IPS-18a (cell line): Measurements from ENCODE around the gene GOLIM4.
"Not testable (repeated sequence)": the region's sequence is repeated elsewhere in the genome, so short reads cannot be mapped to it uniquely, and the experiment has no call there.

Experiments used
- H3K27ac ChIP-seq: one replicate; pipeline ENCODE4 v1.5.1; 2013; ENCODE audit warnings: low read length
- H3K27me3 ChIP-seq: one replicate; pipeline ENCODE4 v1.6.1; 2013; ENCODE audit warnings: mild to moderate bottlenecking, low read length; ENCODE audit not compliant: control insufficient read depth, insufficient read depth
- H3K36me3 ChIP-seq: one replicate; pipeline ENCODE4 v1.6.1; 2013; ENCODE audit warnings: low read depth, low read length; ENCODE audit not compliant: control insufficient read depth
- H3K4me1 ChIP-seq: one replicate; pipeline ENCODE4 v1.6.1; 2013; ENCODE audit warnings: low read depth, low read length; ENCODE audit not compliant: control insufficient read depth
- H3K4me3 ChIP-seq: one replicate; pipeline ENCODE4 v1.5.1; 2013; ENCODE audit warnings: low read length
- H3K9ac ChIP-seq: one replicate; pipeline ENCODE4 v1.6.1; 2013; ENCODE audit warnings: mild to moderate bottlenecking, low read length, moderate library complexity
- H3K9me3 ChIP-seq: one replicate; pipeline ENCODE4 v1.6.1; 2013; ENCODE audit warnings: low read depth, low read length; ENCODE audit not compliant: control insufficient read depth

The GOLIM4 gene

GRCh38 chr3:168034152-168034928 lies 61.4 kb downstream of the GOLIM4 start:
- H3K4me1 ChIP-seq: no peaks in the 10 kb centered on the region
- H3K36me3 ChIP-seq: peaks cover 16% of the 10 kb centered on the region
- H3K27me3 ChIP-seq: no peaks in the 10 kb centered on the region

GRCh38 chr3:168030577-168030976 lies 65.1 kb downstream of the GOLIM4 start:
- H3K36me3 ChIP-seq: peaks cover 30% of the 10 kb centered on the region
- no peak overlapping the region for H3K9ac ChIP-seq
- H3K4me1 ChIP-seq: no peaks in the 10 kb centered on the region
- no peaks in the 10 kb centered on the region for H3K9me3 ChIP-seq
- H3K27ac ChIP-seq: no peak overlapping the region
- no peaks in the 10 kb centered on the region for H3K27me3 ChIP-seq
- H3K4me3 ChIP-seq: no peak overlapping the region

More at GRCh38 chr3:168034152-168034928, 61.4 kb downstream of the GOLIM4 start:
- H3K27ac ChIP-seq: no peak overlapping the region
- H3K4me3 ChIP-seq: no peak overlapping the region
- no peaks in the 10 kb centered on the region for H3K9me3 ChIP-seq
- no peak overlapping the region for H3K9ac ChIP-seq

DNA sequence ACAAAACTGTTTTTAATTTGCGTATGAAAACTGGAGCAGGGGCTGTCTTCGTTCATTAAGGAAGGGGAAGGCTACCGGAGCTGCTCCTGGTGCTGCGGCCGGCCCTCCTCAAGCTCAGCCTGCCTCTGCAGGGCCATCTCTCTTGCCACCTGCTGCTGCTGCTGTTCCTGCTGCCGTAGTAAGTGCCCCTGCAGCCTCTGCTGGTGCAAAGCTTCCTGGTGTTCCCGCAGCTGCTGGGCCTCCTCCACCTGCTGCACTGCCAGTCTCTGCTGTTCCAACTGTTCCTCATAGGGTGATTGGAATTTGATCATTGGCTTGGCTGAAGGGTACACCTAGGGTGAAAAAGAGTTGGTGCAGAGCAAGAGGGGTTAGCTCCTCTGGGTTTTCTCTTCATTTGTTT lies 66.0 kb downstream of the GOLIM4 start:
- peaks cover 37% of the 10 kb centered on the region for H3K36me3 ChIP-seq
- H3K4me3 ChIP-seq: no peak overlapping the region
- no peaks in the 10 kb centered on the region for H3K9me3 ChIP-seq
- H3K4me1 ChIP-seq: no peaks in the 10 kb centered on the region
- H3K27ac ChIP-seq: no peak overlapping the region
- H3K27me3 ChIP-seq: no peaks in the 10 kb centered on the region
- no peak overlapping the region for H3K9ac ChIP-seq

- Histone ChIP-seq H3K4me1 (no peaks in the 10 kb centered on the region), H3K27me3 (no peaks in the 10 kb centered on the region), H3K4me3 (no peak overlapping the region), H3K9me3 (no peaks in the 10 kb centered on the region), H3K9ac (no peak overlapping the region), H3K27ac (no peak overlapping the region), H3K36me3 (peaks cover 50% of the 10 kb centered on the region)
These were observed 67.6 kb downstream of the GOLIM4 start for GRCh38 chr3:168028086-168028485.

DNA sequence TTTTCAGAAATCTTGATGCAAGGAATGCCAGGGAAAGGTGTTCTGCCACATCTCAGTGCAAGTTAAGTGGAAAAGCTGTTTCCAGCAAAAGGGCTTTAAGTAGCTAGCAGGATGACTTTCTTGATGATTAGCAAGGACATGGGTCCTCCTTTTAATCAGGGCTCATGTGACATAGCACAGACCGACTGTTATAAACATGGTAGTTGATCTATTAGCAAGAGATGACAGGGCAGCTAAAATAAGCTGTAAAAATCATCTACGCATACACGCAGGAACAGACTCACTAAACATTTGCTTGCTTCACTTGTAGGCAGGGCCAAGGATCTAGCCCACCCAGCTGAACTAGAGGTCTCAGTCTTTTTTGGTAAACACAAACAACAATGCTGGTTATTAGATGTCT lies 69.0 kb downstream of the GOLIM4 start:
- no peaks in the 10 kb centered on the region for H3K4me1 ChIP-seq
- no peak overlapping the region for H3K9ac ChIP-seq
- H3K9me3 ChIP-seq: no peaks in the 10 kb centered on the region
- H3K4me3 ChIP-seq: no peak overlapping the region
- peaks cover 53% of the 10 kb centered on the region for H3K36me3 ChIP-seq
- no peaks in the 10 kb centered on the region for H3K27me3 ChIP-seq
- H3K27ac ChIP-seq: no peak overlapping the region

DNA sequence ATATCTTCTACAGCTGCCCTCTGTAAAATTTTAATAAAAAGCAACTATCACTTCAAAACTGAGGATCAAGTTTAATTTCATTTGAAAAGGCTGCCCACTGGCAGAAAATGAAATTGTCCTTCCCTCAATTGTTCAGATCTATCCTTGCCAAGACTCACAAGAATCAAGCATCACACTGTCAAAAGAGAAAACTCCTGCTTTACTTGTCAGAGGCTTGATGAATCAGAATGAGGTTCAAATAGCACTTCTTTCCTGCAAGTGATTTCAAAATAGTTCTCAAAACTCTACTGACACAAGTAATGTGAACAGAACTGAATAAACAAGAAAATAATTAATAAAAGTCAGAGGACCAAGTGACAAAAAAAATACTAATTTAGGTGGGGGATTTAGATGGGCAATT lies 70.6 kb downstream of the GOLIM4 start:
- Histone ChIP-seq H3K4me1 (no peaks in the 10 kb centered on the region), H3K9me3 (no peaks in the 10 kb centered on the region), H3K27ac (no peak overlapping the region), H3K9ac (no peak overlapping the region), H3K36me3 (peaks cover 51% of the 10 kb centered on the region), H3K27me3 (no peaks in the 10 kb centered on the region), H3K4me3 (no peak overlapping the region)

DNA sequence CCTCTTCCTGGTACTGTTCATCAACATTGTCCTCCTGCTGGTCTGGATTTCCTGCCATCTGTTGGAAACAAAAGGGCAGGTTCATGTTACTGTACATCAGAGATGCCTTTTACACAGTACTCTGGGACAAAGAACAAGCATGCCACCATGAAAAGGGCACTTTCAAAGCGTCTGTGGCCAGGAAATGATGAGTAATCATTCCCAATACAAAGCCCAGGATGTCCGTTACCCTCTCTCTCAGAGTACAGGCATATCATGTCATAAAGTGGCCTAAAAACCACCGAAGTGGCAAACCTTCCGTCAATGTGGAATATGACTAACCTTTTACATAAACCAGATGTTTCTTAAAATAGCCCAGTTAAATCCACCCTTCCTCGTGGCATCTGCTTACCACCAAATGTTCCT lies 71.2 kb downstream of the GOLIM4 start:
- Histone ChIP-seq H3K4me3 (no peak overlapping the region), H3K9ac (no peak overlapping the region), H3K36me3 (peaks cover 51% of the 10 kb centered on the region), H3K27ac (no peak overlapping the region), H3K27me3 (no peaks in the 10 kb centered on the region), H3K4me1 (no peaks in the 10 kb centered on the region), H3K9me3 (no peaks in the 10 kb centered on the region)

DNA sequence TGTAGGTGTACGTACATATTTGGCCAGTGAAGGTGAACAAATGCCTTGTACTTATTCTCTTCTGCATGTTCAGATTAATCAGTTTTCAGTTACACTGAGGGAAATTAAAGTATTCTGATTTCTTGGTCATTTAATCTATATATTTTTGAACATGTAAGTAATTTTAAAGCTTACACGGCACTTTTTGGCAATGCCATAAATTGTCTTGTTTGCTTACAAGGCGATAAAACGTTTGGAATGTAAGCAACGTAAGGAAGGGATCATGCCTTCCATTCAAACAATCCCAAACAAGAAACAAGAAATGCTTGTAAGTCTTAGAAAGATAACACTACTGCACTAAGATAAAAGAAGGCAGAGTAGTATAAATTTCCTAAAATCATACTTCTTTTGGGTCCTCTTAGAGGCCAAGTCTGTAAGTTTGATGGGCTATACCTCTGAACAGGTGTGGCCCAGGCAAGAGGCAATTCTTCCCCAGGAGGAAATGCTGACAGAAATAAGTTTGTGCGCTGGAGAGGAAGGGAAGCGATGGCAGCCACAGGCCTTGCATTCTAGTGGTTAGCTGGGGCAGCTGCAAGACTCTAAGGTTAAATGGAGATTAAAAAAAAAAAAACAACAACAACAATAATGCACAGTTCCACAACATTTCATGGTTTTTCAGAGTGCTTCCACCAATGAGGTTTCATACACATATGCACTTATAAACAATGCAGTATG lies 73.8 kb downstream of the GOLIM4 start:
- no peak overlapping the region for H3K27ac ChIP-seq
- no peaks in the 10 kb centered on the region for H3K4me1 ChIP-seq
- no peaks in the 10 kb centered on the region for H3K27me3 ChIP-seq
- H3K4me3 ChIP-seq: no peak overlapping the region
- no peaks in the 10 kb centered on the region for H3K9me3 ChIP-seq
- no peak overlapping the region for H3K9ac ChIP-seq
- peaks cover 35% of the 10 kb centered on the region for H3K36me3 ChIP-seq

DNA sequence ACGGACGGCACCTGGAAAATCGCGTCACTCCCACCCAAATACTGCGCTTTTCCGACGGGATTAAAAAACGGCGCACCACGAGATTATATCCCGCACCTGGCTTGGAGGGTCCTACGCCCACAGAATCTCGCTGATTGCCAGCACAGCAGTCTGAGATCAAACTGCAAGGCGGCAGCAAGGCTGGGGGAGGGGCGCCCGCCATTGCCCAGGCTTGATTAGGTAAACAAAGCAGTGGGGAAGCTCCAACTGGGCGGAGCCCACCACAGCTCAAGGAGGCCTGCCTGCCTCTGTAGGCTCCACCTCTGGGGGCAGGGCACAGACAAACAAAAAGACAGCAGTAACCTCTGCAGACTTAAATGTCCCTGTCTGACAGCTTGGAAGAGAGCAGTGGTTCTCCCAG lies 84.4 kb downstream of the GOLIM4 start:
- not testable (repeated sequence) for H3K9ac ChIP-seq, H3K9me3 ChIP-seq, H3K27me3 ChIP-seq, H3K4me3 ChIP-seq, H3K4me1 ChIP-seq, H3K36me3 ChIP-seq, H3K27ac ChIP-seq

DNA sequence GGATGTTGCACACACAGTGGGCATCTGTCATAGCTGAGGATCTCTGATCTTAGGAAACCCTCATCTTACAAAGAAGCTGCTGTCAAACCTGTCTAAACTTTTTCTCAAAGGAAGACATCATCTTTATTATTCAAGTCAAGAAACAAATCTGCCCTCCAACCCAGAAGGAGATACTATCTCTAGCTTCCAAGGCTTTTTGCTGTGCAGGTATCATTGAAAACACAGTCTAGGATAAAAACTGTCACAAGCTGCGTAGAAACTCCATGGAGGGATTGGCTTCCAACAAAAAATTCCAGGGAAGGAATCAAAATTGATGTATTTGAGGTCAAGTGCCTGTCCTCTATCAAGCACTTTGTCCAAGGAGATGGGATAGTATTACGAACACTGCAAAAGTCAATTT lies 89.1 kb downstream of the GOLIM4 start:
- H3K4me1 ChIP-seq: no peaks in the 10 kb centered on the region
- H3K9me3 ChIP-seq: no peaks in the 10 kb centered on the region

GRCh38 chr3:168003911-168004310 lies 91.8 kb downstream of the GOLIM4 start:
- no peaks in the 10 kb centered on the region for H3K4me1 ChIP-seq

More for the DNA sequence above, 89.1 kb downstream of the GOLIM4 start:
- H3K9ac ChIP-seq: no peak overlapping the region
- no peak overlapping the region for H3K4me3 ChIP-seq
- no peak overlapping the region for H3K27ac ChIP-seq
- peaks cover 9% of the 10 kb centered on the region for H3K36me3 ChIP-seq
- no peaks in the 10 kb centered on the region for H3K27me3 ChIP-seq

More at GRCh38 chr3:168003911-168004310, 91.8 kb downstream of the GOLIM4 start:
- no peaks in the 10 kb centered on the region for H3K9me3 ChIP-seq
- no peaks in the 10 kb centered on the region for H3K27me3 ChIP-seq
- H3K27ac ChIP-seq: no peak overlapping the region
- H3K9ac ChIP-seq: no peak overlapping the region
- H3K4me3 ChIP-seq: no peak overlapping the region
- H3K36me3 ChIP-seq: no peaks in the 10 kb centered on the region
